ENCODE data around the gene CNGA1.
A peak's percentile ranks its signal among the peaks of the same experiment; 100 is the strongest.

DNA sequence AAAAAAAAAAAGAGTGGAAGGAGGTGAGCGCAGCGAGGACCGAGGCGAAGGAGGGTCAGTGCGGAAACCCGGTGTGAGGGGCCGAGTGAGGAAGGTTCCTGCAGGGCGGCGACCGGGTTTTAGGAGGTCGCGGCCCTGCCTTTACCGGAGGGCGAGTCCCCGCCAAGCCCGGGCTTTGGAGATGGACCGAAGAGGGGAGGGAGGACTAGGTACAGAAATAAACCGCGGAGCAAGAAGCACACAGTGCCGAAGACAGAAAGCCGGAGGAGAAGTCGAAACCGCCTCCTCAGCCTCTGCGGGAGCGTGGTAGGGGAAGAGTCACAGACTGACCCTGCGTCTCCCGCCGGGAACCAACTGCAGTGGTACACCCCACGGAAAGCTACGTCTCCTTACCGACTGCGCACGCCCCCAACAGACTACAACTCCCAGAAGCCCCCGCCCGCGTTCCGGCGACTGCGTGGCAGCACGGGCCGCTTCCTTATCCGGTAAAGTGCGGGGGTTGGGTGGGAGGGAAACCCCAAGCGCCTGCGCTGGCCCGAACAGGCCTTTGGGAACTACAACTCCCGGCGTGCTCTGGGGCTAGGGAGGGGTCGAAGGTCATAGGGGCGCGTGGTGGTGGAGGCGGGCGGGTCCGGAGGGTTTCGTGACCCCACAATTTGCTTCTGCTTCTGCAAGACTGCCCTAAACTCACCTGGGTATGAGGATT lies 102.1 kb downstream of the CNGA1 start, which contains the start of gene NFXL1:
- peak; percentile 89 for TF ChIP-seq POLR2A (IDR thresholded peaks at IDR 0.05; ENCODE audit: low read depth, low read length)
- peak; percentile 88 for TF ChIP-seq POLR2AphosphoS5 (IDR thresholded peaks at IDR 0.05; ENCODE audit: low read depth, low read length)
- peak; percentile 63 for TF ChIP-seq TAF1 (IDR thresholded peaks at IDR 0.05; ENCODE audit: low read depth, low read length)
- no peak for TF ChIP-seq PAX5 (IDR thresholded peaks at IDR 0.05; ENCODE audit: insufficient read depth, low read length, severe bottlenecking)
